Natural killer cell (primary cell): Measurements from ENCODE around the gene KDM4B. TPM values are rescaled to one million over a fixed set of nuclear protein-coding genes. Genes with fewer than 3 reads are reported as not detected.

Source experiments
- ATAC-seq, 3 donors: fragments of 150-1000 bp in 2 of 3; fragments of 200-7000 bp in 1 of 3; cut with Tn5 transposase; 1 replicate in 1 of 3; 2 replicates in 2 of 3; pipeline ENCODE4 v1.10.0; 2021; ENCODE audit warnings: mild to moderate bottlenecking in 2 of 3, moderate library complexity in 2 of 3
- DNase-seq, 2 donors: peaks; one replicate each; pipeline versions ENCODE4 v3.0.0 to v3.0.0-alpha.2; 2013 to 2021; ENCODE audit warnings: mixed read lengths in 1 of 2
- H3K27ac ChIP-seq: one replicate; pipeline ENCODE4 v1.5.1; 2013; ENCODE audit warnings: mild to moderate bottlenecking, low read length
- H3K27me3 ChIP-seq: one replicate; pipeline ENCODE4 v1.6.1; 2013; ENCODE audit warnings: low read length; ENCODE audit not compliant: control insufficient read depth, insufficient read depth
- H3K36me3 ChIP-seq: one replicate; pipeline ENCODE4 v1.6.1; 2013; ENCODE audit warnings: low read length; ENCODE audit not compliant: control insufficient read depth, insufficient read depth
- H3K4me1 ChIP-seq: one replicate; pipeline ENCODE4 v1.6.1; 2013; ENCODE audit warnings: low read length; ENCODE audit not compliant: control insufficient read depth, insufficient read depth
- H3K4me3 ChIP-seq: one replicate; pipeline ENCODE4 v1.5.1; 2013; ENCODE audit warnings: low read length
- H3K9me3 ChIP-seq: one replicate; pipeline ENCODE4 v1.6.1; 2013; ENCODE audit warnings: low read length; ENCODE audit not compliant: control insufficient read depth, insufficient read depth
- H3K27ac Mint-ChIP-seq, 2 donors: one replicate each; pipeline ENCODE4 v1.8.0; 2022; ENCODE audit warnings: mild to moderate bottlenecking in 2 of 2, mixed read lengths in 2 of 2, moderate library complexity in 1 of 2
- H3K27me3 Mint-ChIP-seq, 2 donors: one replicate each; pipeline ENCODE4 v1.8.0; 2022; ENCODE audit warnings: low read depth in 2 of 2, mixed read lengths in 2 of 2
- H3K36me3 Mint-ChIP-seq: one replicate; pipeline ENCODE4 v1.8.0; 2022; ENCODE audit warnings: mixed read lengths
- H3K4me1 Mint-ChIP-seq, 2 donors: one replicate each; pipeline ENCODE4 v1.8.0; 2022; ENCODE audit warnings: mixed read lengths in 2 of 2
- H3K4me3 Mint-ChIP-seq: one replicate; pipeline ENCODE4 v1.8.0; 2022; ENCODE audit warnings: mild to moderate bottlenecking, moderate library complexity, mixed read lengths
- H3K9me3 Mint-ChIP-seq, 2 donors: one replicate each; pipeline ENCODE4 v1.8.0; 2022; ENCODE audit warnings: mixed read lengths in 2 of 2
- WGBS: methylation state at CpG from one replicate; pipeline ENCODE4 v1.1.7; 2013; ENCODE audit warnings: missing lambda C conversion rate; ENCODE audit not compliant: insufficient coverage; 5-methylcytosine and 5-hydroxymethylcytosine counted together
- intact Hi-C: fragments of 100-400 bp; cut with micrococcal nuclease; formaldehyde crosslinking; loops from one replicate; pipeline ENCODE4 v1.14.2; 2022
- total RNA-seq, 4 donors: library from RNA; stranded (reverse); fragments of 120-200 nt in 1 of 4; gene quantifications; one replicate each; pipeline versions ENCODE4 v1.2.3 to v1.2.4, GENCODE V29; 2013 to 2022
- TF ChIP-seq, protein P1 (sequence below): fragments of 200-600 bp; IDR thresholded peaks from one replicate; pipeline ENCODE4 v1.8.0; 2022; ENCODE audit warnings: antibody characterized with exemption

KDM4B gene
- total RNA-seq, 3 donors from 2014 or later (not counting 1 experiment from before 2014, with no cell fraction given): 68.0 to 73.5 (median 68.1) TPM

DNA sequence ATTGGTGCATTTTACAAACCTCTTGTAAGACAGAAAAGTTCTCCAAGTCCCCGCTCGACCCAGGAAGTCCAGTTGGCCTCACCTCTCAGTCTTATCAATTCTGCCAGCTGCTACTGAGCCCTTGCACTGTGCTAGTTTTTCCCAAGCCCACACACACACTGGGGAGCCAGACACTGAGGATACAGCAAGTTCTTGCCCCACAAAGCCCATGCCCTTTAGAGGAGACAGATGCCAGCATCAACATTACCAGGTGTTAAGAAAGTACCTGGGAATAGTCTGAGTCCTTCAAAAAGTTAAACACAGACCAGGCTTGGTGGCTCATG is 196.7 kb downstream of the KDM4B start:
- Histone ChIP-seq H3K27ac (no peak overlapping the region), H3K36me3 (no peaks in the 10 kb centered on the region), H3K9me3 (no peaks in the 10 kb centered on the region), H3K4me3 (no peak overlapping the region), H3K27me3 (no peaks in the 10 kb centered on the region), H3K4me1 (no peaks in the 10 kb centered on the region)
- ATAC-seq (no peak), DNase-seq (no peak)
- Mint-ChIP-seq H3K27ac (no peak overlapping the region), H3K4me1 (peaks cover 0 to 5% of the 10 kb centered on the region in 2 donors), H3K9me3 (no peaks in the 10 kb centered on the region), H3K4me3 (no peak overlapping the region), H3K27me3 (peaks cover 10 to 15% of the 10 kb centered on the region in 2 donors), H3K36me3 (no peaks in the 10 kb centered on the region)
- intact Hi-C loops: no loop called here
- TF ChIP-seq, protein P1, sequence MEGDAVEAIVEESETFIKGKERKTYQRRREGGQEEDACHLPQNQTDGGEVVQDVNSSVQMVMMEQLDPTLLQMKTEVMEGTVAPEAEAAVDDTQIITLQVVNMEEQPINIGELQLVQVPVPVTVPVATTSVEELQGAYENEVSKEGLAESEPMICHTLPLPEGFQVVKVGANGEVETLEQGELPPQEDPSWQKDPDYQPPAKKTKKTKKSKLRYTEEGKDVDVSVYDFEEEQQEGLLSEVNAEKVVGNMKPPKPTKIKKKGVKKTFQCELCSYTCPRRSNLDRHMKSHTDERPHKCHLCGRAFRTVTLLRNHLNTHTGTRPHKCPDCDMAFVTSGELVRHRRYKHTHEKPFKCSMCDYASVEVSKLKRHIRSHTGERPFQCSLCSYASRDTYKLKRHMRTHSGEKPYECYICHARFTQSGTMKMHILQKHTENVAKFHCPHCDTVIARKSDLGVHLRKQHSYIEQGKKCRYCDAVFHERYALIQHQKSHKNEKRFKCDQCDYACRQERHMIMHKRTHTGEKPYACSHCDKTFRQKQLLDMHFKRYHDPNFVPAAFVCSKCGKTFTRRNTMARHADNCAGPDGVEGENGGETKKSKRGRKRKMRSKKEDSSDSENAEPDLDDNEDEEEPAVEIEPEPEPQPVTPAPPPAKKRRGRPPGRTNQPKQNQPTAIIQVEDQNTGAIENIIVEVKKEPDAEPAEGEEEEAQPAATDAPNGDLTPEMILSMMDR: no peak
- 79% methylated on average over 2 of the region's 2 CpGs for WGBS

DNA sequence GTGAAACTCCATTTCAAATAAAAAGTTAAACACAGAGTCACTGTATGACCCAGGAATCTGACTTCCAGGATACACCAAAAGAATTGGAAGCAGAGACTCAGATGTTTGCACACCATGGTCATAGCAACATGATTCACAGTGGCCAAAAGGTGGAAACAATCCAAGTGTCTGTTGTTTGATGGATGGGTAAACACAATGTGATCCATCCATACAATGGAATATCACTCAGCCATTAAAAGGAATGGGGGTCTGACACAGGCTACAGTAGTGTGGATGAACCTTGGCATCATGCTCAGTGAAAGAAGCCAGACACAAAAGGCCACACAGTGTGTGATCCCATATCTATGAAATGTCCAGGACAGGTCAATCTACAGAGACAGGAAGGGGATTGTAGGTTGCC is 197.3 kb downstream of the KDM4B start:
- Mint-ChIP-seq H3K36me3 (no peaks in the 10 kb centered on the region), H3K27me3 (peaks cover 10 to 15% of the 10 kb centered on the region in 2 donors), H3K4me1 (peaks cover 0 to 5% of the 10 kb centered on the region in 2 donors), H3K4me3 (no peak overlapping the region), H3K9me3 (no peaks in the 10 kb centered on the region), H3K27ac (no peak overlapping the region)
- Histone ChIP-seq H3K27ac (no peak overlapping the region), H3K36me3 (no peaks in the 10 kb centered on the region), H3K4me1 (no peaks in the 10 kb centered on the region), H3K9me3 (no peaks in the 10 kb centered on the region), H3K4me3 (no peak overlapping the region), H3K27me3 (no peaks in the 10 kb centered on the region)
- TF ChIP-seq, protein P1: no peak
- ATAC-seq (no peak), DNase-seq (no peak)
- intact Hi-C loops: no loop called here

DNA sequence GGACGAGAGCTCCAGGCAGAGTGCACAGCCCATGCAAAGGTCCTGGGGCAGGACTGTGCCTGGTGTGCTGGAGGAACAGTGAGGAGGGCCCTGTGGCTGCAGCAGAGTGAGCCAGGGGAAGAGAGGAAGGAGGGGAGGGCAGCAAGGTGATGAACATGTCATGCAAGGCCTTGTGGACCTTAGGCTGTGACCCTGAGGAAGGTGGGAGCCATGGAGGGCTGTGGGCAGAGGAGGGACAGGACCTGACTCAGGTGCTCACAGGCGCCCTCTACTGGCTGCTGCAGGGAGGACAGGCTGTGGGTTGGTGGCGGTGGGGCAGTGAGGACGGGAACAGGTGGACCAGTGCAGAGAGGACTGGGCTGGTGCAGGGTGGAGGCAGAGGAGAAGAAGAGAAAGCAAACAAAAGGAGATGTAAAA is 201.4 kb downstream of the KDM4B start:
- Mint-ChIP-seq H3K27ac (no peak overlapping the region), H3K27me3 (peaks cover 8 to 10% of the 10 kb centered on the region in 2 donors), H3K36me3 (no peaks in the 10 kb centered on the region), H3K9me3 (no peaks in the 10 kb centered on the region), H3K4me1 (peaks cover 0 to 5% of the 10 kb centered on the region in 2 donors), H3K4me3 (no peak overlapping the region)
- intact Hi-C loops: loop anchor here (1.0 kb wide), 1 partner anchor 122 kb away; no protein-coding TSS in a partner anchor
- 63% methylated on average over 4 of the region's 4 CpGs for WGBS
- no peaks in the 10 kb centered on the region for H3K9me3 ChIP-seq
- no peak overlapping the region for H3K4me3 ChIP-seq
- no peaks in the 10 kb centered on the region for H3K36me3 ChIP-seq
- DNase-seq (peak; percentile 60 to 63), ATAC-seq (peak; percentile 58 to 65 (median 61))
- H3K4me1 ChIP-seq: no peaks in the 10 kb centered on the region
- TF ChIP-seq, protein P1: peak; percentile 46
- no peaks in the 10 kb centered on the region for H3K27me3 ChIP-seq
- no peak overlapping the region for H3K27ac ChIP-seq

DNA sequence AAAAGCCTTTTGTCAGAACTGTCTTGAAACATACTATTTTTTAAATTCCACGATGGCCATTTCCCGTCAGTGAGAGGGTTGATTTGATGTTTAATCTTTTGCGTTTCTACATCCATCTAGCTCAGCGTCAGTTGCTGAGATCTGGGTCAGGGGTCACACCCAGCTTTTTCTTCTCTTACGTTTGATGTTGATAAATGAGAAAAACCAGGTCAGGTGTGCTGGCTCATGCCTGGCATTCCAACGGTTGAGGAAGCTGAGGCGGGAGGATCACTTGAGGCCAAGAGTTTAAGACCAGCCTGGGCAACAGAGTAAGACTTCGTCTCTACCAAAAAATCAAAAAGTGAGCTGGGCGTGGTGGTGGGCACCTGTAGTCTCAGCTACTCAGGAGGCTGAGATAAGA is 202.8 kb downstream of the KDM4B start:
- no peak overlapping the region for H3K4me3 ChIP-seq
- Mint-ChIP-seq H3K4me1 (peaks cover 0 to 5% of the 10 kb centered on the region in 2 donors), H3K27me3 (peaks cover 6 to 8% of the 10 kb centered on the region in 2 donors), H3K27ac (no peak overlapping the region), H3K4me3 (no peak overlapping the region), H3K36me3 (no peaks in the 10 kb centered on the region), H3K9me3 (no peaks in the 10 kb centered on the region)
- H3K27me3 ChIP-seq: no peaks in the 10 kb centered on the region
- no peak overlapping the region for H3K27ac ChIP-seq
- H3K4me1 ChIP-seq: no peaks in the 10 kb centered on the region
- H3K9me3 ChIP-seq: no peaks in the 10 kb centered on the region
- intact Hi-C loops: no loop called here
- TF ChIP-seq, protein P1: no peak
- no peak for DNase-seq
- WGBS: 68% methylated on average over 9 of the region's 9 CpGs
- ATAC-seq: no peak
- no peaks in the 10 kb centered on the region for H3K36me3 ChIP-seq
